GM21367 (cell line): ENCODE data around the gene SBK2.

Source experiments
- ATAC-seq: cut with Tn5 transposase; IDR thresholded peaks from one replicate; pipeline ENCODE4 v1.9.1; 2021; ENCODE audit not compliant: unreplicated experiment

The SBK2 gene

GRCh38 chr19:55487924-55488687, 48.8 kb downstream of the SBK2 start, which contains the start of gene SSC5D:
Gene SSC5D (plus strand): TSS chr19:55488436. CDS start chr19:55488590, 154 bp downstream.
- no peak for ATAC-seq

GRCh38 chr19:55486971-55487923, 49.7 kb downstream of the SBK2 start:
- no peak for ATAC-seq

- ATAC-seq, result no peak
Observed at GRCh38 chr19:55486043-55486970, 50.6 kb downstream of the SBK2 start.

- ATAC-seq, result no peak
Observed at GRCh38 chr19:55485439-55486011, 51.4 kb downstream of the SBK2 start.

- no peak for ATAC-seq
Observed at GRCh38 chr19:55484593-55485438, 52.1 kb downstream of the SBK2 start, which contains the start of gene NAT14. Gene NAT14 (plus strand): TSS chr19:55485188. CDS start chr19:55485709, 521 bp downstream.

- no peak for ATAC-seq
Observed at GRCh38 chr19:55483706-55484592, 53.0 kb downstream of the SBK2 start.

GRCh38 chr19:55482967-55483705, 53.8 kb downstream of the SBK2 start:
- no peak for ATAC-seq

- no peak for ATAC-seq
Observed at GRCh38 chr19:55482156-55482961, 54.6 kb downstream of the SBK2 start.

GRCh38 chr19:55481794-55482155, 55.2 kb downstream of the SBK2 start:
- ATAC-seq, result no peak

GRCh38 chr19:55481148-55481793, 55.7 kb downstream of the SBK2 start:
- no peak for ATAC-seq

GRCh38 chr19:55479451-55480230, 57.3 kb downstream of the SBK2 start:
- ATAC-seq, result no peak

GRCh38 chr19:55479045-55479444, 57.9 kb downstream of the SBK2 start:
- ATAC-seq, result no peak
